HepG2 (cell line): Measurements from ENCODE around the gene GLIS2. TPM values are rescaled to one million over a fixed set of nuclear protein-coding genes. Genes with fewer than 3 reads are reported as not detected.

Experiments
- CENPX ChIP-seq: sonication (generic); formaldehyde crosslinking; IDR thresholded peaks from 2 replicates; pipeline ENCODE4 v1.9.0; 2021; ENCODE audit warnings: mild to moderate bottlenecking, missing genetic modification reagents, moderate library complexity
- FOXA1 ChIP-seq, 2 experiments: fragments of 450-650 bp in 1 of 2; sonication (generic) in 1 of 2; formaldehyde crosslinking in 1 of 2; IDR thresholded peaks; 2 replicates each; pipeline versions ENCODE4 v1.4.0 to v1.6.1; 2016 to 2020; ENCODE audit warnings: missing genetic modification reagents in 1 of 2
- HOXA7 ChIP-seq: sonication (generic); formaldehyde crosslinking; IDR thresholded peaks from 2 replicates; pipeline ENCODE4 v1.8.1; 2022; ENCODE audit warnings: mild to moderate bottlenecking, missing genetic modification reagents, moderate library complexity
- JARID2 ChIP-seq: sonication (generic); formaldehyde crosslinking; IDR thresholded peaks from 2 replicates; pipeline ENCODE4 v1.8.1; 2023; ENCODE audit warnings: missing genetic modification reagents, inconsistent platforms; ENCODE audit not compliant: insufficient replicate concordance
- MED8 ChIP-seq: sonication (generic); formaldehyde crosslinking; IDR thresholded peaks from 2 replicates; pipeline ENCODE4 v1.8.1; 2023; ENCODE audit warnings: mild to moderate bottlenecking, missing genetic modification reagents; ENCODE audit not compliant: insufficient replicate concordance
- NCOR1 ChIP-seq: fragments of 200-600 bp; sonication (generic); IDR thresholded peaks from 2 replicates; pipeline ENCODE4 v1.7.0; 2017; ENCODE audit warnings: antibody characterized with exemption, low read length, borderline replicate concordance
- PCBP1 ChIP-seq: fragments of 200-400 bp; formaldehyde crosslinking; IDR thresholded peaks from 2 replicates; pipeline ENCODE4 v1.6.1; 2017; ENCODE audit warnings: mild to moderate bottlenecking, low read depth, low read length, borderline replicate concordance
- RAD51 ChIP-seq: fragments of 450-650 bp; IDR thresholded peaks from 2 replicates; pipeline ENCODE4 v1.6.1; 2016; ENCODE audit warnings: borderline replicate concordance
- ZNF235 ChIP-seq: sonication (generic); formaldehyde crosslinking; IDR thresholded peaks from 2 replicates; pipeline ENCODE4 v1.8.1; 2023; ENCODE audit warnings: mild to moderate bottlenecking, missing genetic modification reagents, borderline replicate concordance
- ZNF501 ChIP-seq: sonication (generic); formaldehyde crosslinking; IDR thresholded peaks from 2 replicates; pipeline ENCODE4 v1.5.1; 2020; ENCODE audit warnings: mild to moderate bottlenecking, moderate library complexity, missing genetic modification reagents
- ZNF766 ChIP-seq: sonication (generic); formaldehyde crosslinking; IDR thresholded peaks from 2 replicates; pipeline ENCODE4 v1.5.0; 2020; ENCODE audit warnings: missing genetic modification reagents, borderline replicate concordance
- polyA plus RNA-seq, 8 experiments: library from polyadenylated mRNA; depleted of rRNA in 3 of 8; stranded (reverse) in 7 of 8; unstranded in 1 of 8; fragments of >200 nt; fragmentation: Illumina TruSeq in 4 of 8; extraction: Trizol in 4 of 8; gene quantifications; 2 replicates each; pipeline versions ENCODE4 v1.2.1 to v1.2.3, GENCODE V29; 2011 to 2016; ENCODE audit warnings: low read depth in 4 of 8, missing spikeins in 1 of 8, mixed read lengths in 1 of 8; ENCODE audit not compliant: insufficient read depth in 1 of 8
- total RNA-seq, 5 experiments: library from RNA; depleted of rRNA; stranded (reverse); fragments of >200 nt; fragmentation: Illumina TruSeq; extraction: Trizol; gene quantifications; 2 replicates each; pipeline ENCODE4 v1.2.3, GENCODE V29; 2016; ENCODE audit warnings: low read depth in 1 of 5
- TF ChIP-seq, protein P1 (sequence below): sonication (generic); formaldehyde crosslinking; IDR thresholded peaks from 2 replicates; pipeline ENCODE4 v1.9.0; 2021; ENCODE audit warnings: missing genetic modification reagents, mild to moderate bottlenecking, borderline replicate concordance
- TF ChIP-seq, protein P2 (sequence below): sonication (generic); formaldehyde crosslinking; IDR thresholded peaks from 2 replicates; pipeline ENCODE4 v1.4.0; 2020; ENCODE audit warnings: mild to moderate bottlenecking, missing genetic modification reagents, borderline replicate concordance
- TF ChIP-seq, protein P3 (sequence below): sonication (generic); formaldehyde crosslinking; IDR thresholded peaks from 2 replicates; pipeline ENCODE4 v1.4.0; 2020; ENCODE audit warnings: mild to moderate bottlenecking, missing genetic modification reagents
- TF ChIP-seq, protein P4 (sequence below): sonication (generic); formaldehyde crosslinking; IDR thresholded peaks from 2 replicates; pipeline ENCODE4 v1.8.1; 2023; ENCODE audit warnings: mild to moderate bottlenecking, moderate library complexity, missing genetic modification reagents
- TF ChIP-seq, protein P5 (sequence below): IDR thresholded peaks from 2 replicates; pipeline ENCODE4 v1.6.1; 2016; ENCODE audit warnings: missing genetic modification reagents, missing compliant biosample characterization

GLIS2 gene
- total and polyA plus RNA-seq, 2 of the 13 experiments (the other 11 are each of a cell fraction or from before 2014, with no cell fraction given) = 0.28 to 0.29 TPM

DNA sequence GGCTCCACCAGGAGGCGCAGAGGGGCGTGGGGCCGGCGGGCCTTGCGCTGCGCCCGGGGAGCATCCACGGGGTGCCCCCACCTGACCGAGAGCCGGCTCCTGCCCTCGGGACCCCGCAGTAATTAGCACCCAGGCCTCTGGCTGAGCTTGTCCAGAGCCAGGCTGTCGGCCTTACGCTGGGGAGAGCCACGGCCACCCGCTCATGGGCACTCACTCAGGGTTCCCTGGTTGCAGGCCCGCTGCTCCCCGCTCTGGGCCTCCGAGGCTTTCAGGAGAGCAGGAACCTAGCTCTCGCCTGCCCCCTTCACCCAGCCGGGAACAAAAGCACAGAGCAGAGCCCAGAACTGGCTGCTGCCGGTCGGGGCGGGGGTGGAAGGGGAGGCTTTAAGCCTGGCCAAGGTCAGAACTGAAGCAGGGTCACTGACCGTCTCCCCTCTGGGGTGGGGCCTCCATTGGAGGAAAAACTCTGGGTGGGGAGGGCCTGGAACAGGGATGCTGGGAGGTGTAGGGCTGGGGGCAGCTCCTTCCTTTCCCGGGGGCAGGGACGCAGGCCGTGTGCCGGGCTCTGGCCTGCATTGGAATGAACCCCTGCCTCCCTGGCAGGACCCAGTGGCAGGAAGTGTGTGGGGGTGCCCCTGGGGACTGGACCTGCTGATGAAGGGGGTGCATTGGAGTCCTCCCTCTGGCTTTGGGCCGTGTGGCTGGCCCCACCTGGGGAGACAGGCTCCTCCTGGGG, 12.3 kb downstream of the GLIS2 start (continued):
- TF ChIP-seq, protein P1, sequence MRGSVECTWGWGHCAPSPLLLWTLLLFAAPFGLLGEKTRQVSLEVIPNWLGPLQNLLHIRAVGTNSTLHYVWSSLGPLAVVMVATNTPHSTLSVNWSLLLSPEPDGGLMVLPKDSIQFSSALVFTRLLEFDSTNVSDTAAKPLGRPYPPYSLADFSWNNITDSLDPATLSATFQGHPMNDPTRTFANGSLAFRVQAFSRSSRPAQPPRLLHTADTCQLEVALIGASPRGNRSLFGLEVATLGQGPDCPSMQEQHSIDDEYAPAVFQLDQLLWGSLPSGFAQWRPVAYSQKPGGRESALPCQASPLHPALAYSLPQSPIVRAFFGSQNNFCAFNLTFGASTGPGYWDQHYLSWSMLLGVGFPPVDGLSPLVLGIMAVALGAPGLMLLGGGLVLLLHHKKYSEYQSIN (CRISPR knock-in tag) = no peak
- no peak for TF ChIP-seq HOXA7 (CRISPR knock-in tag)
- TF ChIP-seq JARID2 (CRISPR knock-in tag) = peak; percentile 63
- TF ChIP-seq, protein P2, sequence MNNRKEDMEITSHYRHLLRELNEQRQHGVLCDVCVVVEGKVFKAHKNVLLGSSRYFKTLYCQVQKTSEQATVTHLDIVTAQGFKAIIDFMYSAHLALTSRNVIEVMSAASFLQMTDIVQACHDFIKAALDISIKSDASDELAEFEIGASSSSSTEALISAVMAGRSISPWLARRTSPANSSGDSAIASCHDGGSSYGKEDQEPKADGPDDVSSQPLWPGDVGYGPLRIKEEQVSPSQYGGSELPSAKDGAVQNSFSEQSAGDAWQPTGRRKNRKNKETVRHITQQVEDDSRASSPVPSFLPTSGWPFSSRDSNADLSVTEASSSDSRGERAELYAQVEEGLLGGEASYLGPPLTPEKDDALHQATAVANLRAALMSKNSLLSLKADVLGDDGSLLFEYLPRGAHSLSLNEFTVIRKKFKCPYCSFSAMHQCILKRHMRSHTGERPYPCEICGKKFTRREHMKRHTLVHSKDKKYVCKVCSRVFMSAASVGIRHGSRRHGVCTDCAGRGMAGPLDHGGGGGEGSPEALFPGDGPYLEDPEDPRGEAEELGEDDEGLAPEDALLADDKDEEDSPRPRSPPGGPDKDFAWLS (CRISPR knock-in tag) = no peak
- TF ChIP-seq, protein P3, sequence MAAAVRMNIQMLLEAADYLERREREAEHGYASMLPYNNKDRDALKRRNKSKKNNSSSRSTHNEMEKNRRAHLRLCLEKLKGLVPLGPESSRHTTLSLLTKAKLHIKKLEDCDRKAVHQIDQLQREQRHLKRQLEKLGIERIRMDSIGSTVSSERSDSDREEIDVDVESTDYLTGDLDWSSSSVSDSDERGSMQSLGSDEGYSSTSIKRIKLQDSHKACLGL (CRISPR knock-in tag) = peak; percentile 67
- peak; percentile 74 for TF ChIP-seq ZNF501 (CRISPR knock-in tag)
- TF ChIP-seq CENPX (CRISPR knock-in tag) = no peak
- TF ChIP-seq ZNF766 (CRISPR knock-in tag) = peak; percentile 47; the same call in 1 of the 2 replicates
- TF ChIP-seq, protein P4, sequence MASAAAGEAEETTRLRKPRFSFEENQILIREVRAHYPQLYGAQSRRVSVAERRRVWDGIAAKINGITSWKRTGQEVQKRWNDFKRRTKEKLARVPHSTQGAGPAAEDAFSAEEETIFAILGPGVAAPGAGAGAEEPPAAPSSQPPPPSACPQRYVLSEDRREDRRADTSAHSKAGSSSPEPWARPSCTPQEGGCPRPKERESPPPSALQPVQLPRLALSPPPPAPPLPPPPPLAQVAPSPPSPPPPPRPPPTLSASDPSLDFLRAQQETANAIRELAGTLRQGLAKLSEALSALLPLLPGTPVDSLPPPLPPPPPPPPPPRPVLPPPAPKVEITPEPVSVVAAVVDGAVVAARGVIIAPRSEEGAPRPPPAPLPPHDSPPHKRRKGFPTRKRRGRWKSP (CRISPR knock-in tag) = peak; percentile 58; the same call in 1 of the 2 replicates
- TF ChIP-seq MED8 (CRISPR knock-in tag) = no peak
- TF ChIP-seq, protein P5, sequence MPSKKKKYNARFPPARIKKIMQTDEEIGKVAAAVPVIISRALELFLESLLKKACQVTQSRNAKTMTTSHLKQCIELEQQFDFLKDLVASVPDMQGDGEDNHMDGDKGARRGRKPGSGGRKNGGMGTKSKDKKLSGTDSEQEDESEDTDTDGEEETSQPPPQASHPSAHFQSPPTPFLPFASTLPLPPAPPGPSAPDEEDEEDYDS = peak; percentile 68; the same call in 1 of the 2 replicates
- no peak for TF ChIP-seq RAD51
- TF ChIP-seq FOXA1 (IDR thresholded peaks at IDR 0.05) = no peak
- TF ChIP-seq FOXA1 (CRISPR knock-in tag; IDR thresholded peaks at IDR 0.05) = 0 out of 2 replicates have a peak, but pooled peaks have one; percentile 11
- TF ChIP-seq PCBP1 = peak; percentile 86
- TF ChIP-seq NCOR1 = no peak
- 0 out of 2 replicates have a peak, but pooled peaks have one; percentile 23 for TF ChIP-seq ZNF235 (CRISPR knock-in tag)
